Upper lobe of right lung (tissue), 1 donor: ENCODE results near the gene MBLAC2. TPM values are rescaled to one million over a fixed set of nuclear protein-coding genes. Genes with fewer than 3 reads are reported as not detected.

Source experiments
- ATAC-seq: fragments of 200-7000 bp; cut with Tn5 transposase; one replicate; pipeline ENCODE4 v1.9.1; 2020; ENCODE audit warnings: mild to moderate bottlenecking, moderate library complexity
- DNase-seq: peaks from one replicate; pipeline ENCODE4 v3.0.0-alpha.2; 2020
- H3K27ac ChIP-seq: fragments of 200-600 bp; one replicate; pipeline ENCODE4 v1.8.0; 2022
- H3K27me3 ChIP-seq: fragments of 200-600 bp; one replicate; pipeline ENCODE4 v1.8.0; 2022; ENCODE audit warnings: mild to moderate bottlenecking
- H3K36me3 ChIP-seq: fragments of 200-600 bp; one replicate; pipeline ENCODE4 v1.8.0; 2022
- H3K4me1 ChIP-seq: fragments of 200-600 bp; one replicate; pipeline ENCODE4 v1.8.0; 2022
- H3K4me3 ChIP-seq: fragments of 200-600 bp; one replicate; pipeline ENCODE4 v1.8.0; 2022; ENCODE audit warnings: mild to moderate bottlenecking
- H3K9me3 ChIP-seq: fragments of 200-600 bp; one replicate; pipeline ENCODE4 v1.8.0; 2022
- intact Hi-C: fragments of 100-400 bp; cut with DNase I; formaldehyde crosslinking; loops from one replicate; pipeline ENCODE4 v1.11.0; 2022
- total RNA-seq: library from RNA; stranded (reverse); fragmentation: NEBNext Ultra II Directional; extraction: Animal tissue kit (Norgen Biotek cat#: 25700); gene quantifications from one replicate; pipeline ENCODE4 v1.2.1, GENCODE V29; 2021
- TF ChIP-seq, protein P1 (sequence below): fragments of 200-600 bp; IDR thresholded peaks from one replicate; pipeline ENCODE4 v1.8.0; 2022; ENCODE audit warnings: antibody characterized with exemption
- donor health status: DM: no; HTN: yes; CAD: no; lungs with severe emphysema.

The MBLAC2 gene
- total RNA-seq, 1 donor from 2014 or later, result 4.5 TPM

DNA sequence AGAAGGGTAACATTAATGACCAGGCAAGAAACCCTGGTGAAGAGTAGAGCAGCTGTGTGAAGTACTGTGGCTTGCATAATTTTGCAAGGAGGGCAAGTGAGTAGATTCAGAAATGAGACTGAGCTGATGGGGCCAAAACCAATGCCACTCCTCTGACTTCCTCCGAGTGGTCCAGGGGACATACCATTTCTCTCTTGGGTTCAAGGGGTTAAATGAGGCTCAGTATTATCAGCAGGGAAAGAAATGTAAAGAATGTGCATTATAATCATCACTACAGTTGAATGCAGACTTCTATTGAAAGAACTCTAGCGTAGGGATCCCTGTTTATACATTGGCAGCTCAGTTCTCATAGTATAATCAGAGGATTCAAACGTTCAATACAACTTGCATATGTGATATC, 10.0 kb upstream of the MBLAC2 start:
- DNase-seq (no peak), ATAC-seq (no peak)
- intact Hi-C loops, result no loop called here
- H3K4me3 ChIP-seq, result no peak overlapping the region
- H3K27me3 ChIP-seq, result no peaks in the 10 kb centered on the region
- H3K27ac ChIP-seq, result no peak overlapping the region
- H3K36me3 ChIP-seq, result no peaks in the 10 kb centered on the region
- H3K4me1 ChIP-seq, result no peaks in the 10 kb centered on the region
- TF ChIP-seq, protein P1, sequence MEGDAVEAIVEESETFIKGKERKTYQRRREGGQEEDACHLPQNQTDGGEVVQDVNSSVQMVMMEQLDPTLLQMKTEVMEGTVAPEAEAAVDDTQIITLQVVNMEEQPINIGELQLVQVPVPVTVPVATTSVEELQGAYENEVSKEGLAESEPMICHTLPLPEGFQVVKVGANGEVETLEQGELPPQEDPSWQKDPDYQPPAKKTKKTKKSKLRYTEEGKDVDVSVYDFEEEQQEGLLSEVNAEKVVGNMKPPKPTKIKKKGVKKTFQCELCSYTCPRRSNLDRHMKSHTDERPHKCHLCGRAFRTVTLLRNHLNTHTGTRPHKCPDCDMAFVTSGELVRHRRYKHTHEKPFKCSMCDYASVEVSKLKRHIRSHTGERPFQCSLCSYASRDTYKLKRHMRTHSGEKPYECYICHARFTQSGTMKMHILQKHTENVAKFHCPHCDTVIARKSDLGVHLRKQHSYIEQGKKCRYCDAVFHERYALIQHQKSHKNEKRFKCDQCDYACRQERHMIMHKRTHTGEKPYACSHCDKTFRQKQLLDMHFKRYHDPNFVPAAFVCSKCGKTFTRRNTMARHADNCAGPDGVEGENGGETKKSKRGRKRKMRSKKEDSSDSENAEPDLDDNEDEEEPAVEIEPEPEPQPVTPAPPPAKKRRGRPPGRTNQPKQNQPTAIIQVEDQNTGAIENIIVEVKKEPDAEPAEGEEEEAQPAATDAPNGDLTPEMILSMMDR, result no peak
- H3K9me3 ChIP-seq, result no peaks in the 10 kb centered on the region

DNA sequence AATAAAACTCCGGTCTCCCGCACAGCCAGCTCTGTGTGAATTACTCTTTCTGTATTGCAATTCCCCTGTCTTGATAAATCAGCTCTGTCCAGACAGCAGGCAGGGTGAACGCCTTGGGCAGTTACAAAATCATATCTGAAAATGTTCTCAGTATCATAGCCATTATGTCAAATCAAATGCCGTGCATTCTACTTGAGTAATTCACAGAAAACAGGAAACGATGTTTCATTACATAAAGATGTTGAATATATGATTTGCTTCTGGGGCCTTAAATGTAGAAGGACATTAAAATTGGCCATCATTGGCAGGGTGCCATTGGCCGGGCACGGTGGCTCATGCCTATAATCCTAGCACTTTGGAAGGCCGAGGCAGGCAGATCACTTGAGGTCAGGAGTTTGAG, 8.6 kb upstream of the MBLAC2 start:
- H3K9me3 ChIP-seq, result no peaks in the 10 kb centered on the region
- no peaks in the 10 kb centered on the region for H3K36me3 ChIP-seq
- TF ChIP-seq, protein P1, result no peak
- no peak overlapping the region for H3K27ac ChIP-seq
- H3K4me3 ChIP-seq, result no peak overlapping the region
- no peaks in the 10 kb centered on the region for H3K27me3 ChIP-seq
- ATAC-seq (no peak), DNase-seq (no peak)
- intact Hi-C loops, result no loop called here
- no peaks in the 10 kb centered on the region for H3K4me1 ChIP-seq

DNA sequence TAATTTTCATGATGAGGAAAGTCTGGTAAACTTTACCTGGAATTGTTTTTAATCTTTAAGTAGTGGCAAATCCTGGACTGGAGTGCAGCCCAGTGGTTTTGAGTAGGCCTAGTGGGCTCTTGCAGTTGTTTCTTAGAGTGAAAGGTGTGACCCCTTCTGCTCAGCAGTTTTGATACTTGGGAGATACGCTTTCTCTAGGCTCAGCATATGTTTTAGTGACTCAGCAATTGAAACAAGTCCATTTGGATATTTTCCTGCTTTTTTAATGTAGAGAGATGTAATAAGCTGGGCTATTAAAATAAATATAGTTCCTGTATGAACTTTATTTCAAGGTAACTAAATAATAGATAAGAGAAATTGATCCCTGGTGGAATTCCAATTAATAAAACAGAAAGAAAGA, 6.1 kb upstream of the MBLAC2 start:
- Histone ChIP-seq H3K27me3 (no peaks in the 10 kb centered on the region), H3K4me3 (no peak overlapping the region), H3K27ac (no peak overlapping the region), H3K36me3 (no peaks in the 10 kb centered on the region), H3K9me3 (no peaks in the 10 kb centered on the region), H3K4me1 (no peaks in the 10 kb centered on the region)
- TF ChIP-seq, protein P1, result no peak
- intact Hi-C loops, result no loop called here
- no peak for DNase-seq
- no peak for ATAC-seq

DNA sequence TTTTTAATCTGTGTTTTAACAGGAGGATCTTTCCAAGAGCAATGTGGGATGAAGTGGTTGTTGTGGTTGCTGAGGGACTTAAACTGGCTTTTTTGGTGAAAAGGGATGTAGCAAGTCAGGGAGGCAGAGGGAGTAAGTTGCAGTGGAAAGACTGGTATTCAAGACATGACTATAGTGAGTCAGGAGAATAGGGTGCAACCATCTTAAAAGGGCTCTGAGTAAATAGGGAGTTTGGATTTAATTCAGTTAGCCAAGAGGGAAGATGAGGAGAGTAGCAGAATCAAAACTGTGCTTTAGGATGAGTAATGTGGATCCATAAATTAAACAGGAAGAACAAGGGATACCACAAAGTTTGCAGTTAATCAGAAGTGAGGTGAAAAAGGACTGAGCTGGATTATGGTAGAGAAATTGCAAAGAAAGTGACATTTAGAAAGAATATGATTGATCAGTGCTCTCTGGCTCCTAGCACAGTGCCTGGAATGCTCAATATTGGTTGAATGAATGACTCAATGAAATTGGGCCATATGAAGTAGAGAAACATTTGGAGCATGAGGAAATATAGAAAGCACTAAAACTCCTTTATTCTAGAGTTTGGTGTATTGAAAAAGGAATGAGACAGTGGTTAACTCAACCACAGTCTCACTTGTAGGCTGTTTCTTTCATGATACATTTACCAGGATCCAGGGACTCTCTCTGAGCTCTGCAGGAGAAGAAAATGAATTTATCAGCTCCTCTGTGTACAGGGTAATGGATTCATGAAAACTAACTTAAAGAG, 5.2 kb upstream of the MBLAC2 start:
- no peaks in the 10 kb centered on the region for H3K9me3 ChIP-seq
- no peak for ATAC-seq
- H3K4me1 ChIP-seq, result no peaks in the 10 kb centered on the region
- no peak overlapping the region for H3K4me3 ChIP-seq
- intact Hi-C loops, result no loop called here
- TF ChIP-seq, protein P1, result no peak
- no peak overlapping the region for H3K27ac ChIP-seq
- DNase-seq, result no peak
- H3K36me3 ChIP-seq, result no peaks in the 10 kb centered on the region
- H3K27me3 ChIP-seq, result no peaks in the 10 kb centered on the region

DNA sequence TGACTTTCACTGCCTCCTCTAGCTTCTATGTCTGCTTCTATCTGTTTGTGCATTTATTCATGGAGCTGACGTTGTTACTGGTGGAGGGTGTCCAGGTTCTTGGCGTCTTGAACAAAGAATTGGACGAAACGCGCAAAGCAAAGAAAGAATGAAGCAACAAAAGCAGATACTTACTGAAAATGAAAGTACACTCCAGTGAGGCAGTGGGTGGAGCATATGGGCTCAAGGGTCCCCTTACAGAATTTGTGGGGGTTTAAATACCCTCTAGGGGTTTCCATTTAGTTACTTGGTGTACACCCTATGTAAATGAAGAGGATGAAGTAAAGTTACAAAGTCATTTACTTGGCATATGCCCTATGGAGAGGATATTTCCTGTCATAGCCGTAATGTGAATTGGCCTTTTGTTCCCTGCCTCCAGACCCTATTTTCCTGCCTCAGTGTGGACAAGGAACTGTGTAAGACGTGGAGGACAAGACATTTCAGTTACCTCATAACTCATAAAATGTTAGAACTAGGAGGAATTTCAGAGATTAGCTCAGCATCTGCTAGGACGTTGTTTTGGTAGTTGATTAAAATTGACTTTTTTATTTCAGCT, 3.1 kb upstream of the MBLAC2 start:
- Histone ChIP-seq H3K27me3 (no peaks in the 10 kb centered on the region), H3K4me1 (peaks cover 5% of the 10 kb centered on the region), H3K36me3 (no peaks in the 10 kb centered on the region), H3K27ac (no peak overlapping the region), H3K4me3 (peak overlapping the region; percentile 12), H3K9me3 (no peaks in the 10 kb centered on the region)
- no peak for ATAC-seq
- intact Hi-C loops, result no loop called here
- DNase-seq, result no peak
- TF ChIP-seq, protein P1, result no peak
